ENCODE results near the gene BRF1.
"Not testable (repeated sequence)": the region's sequence is repeated elsewhere in the genome, so short reads cannot be mapped to it uniquely, and the experiment has no call there.

The BRF1 gene

DNA sequence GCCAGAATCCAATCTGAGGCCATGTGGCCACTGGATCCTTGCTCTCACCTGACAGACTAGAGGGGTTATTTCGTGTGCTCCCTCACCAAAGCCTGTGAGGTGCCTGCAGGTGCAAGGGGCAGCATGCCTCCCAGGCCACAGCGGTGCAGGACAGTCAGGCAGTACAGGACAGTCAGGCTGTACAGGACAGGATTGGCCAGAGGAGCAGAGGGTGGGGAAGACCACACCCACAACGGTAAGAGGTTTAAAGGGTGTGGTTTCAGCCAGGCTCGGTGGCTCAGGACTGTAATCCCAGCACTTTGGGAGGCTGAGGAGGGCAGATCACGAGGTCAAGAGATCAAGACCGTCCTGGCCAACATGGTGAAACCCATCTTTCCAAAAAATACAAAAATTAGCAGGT is 3.1 kb upstream of the BRF1 start:
- DNase-seq = no peak
- H2AFZ ChIP-seq (ENCODE audit: low read depth, low read length) = no peak overlapping the region
- no peaks in the 10 kb centered on the region for H3K27me3 ChIP-seq (ENCODE audit: control insufficient read depth in 1 of 2, insufficient read depth in 1 of 2, low read length in 2 of 2)
- no peaks in the 10 kb centered on the region for H3K9me3 ChIP-seq (ENCODE audit: control insufficient read depth, low read length)
- H2AK5ac ChIP-seq (ENCODE audit: low read length, severe bottlenecking) = no peak overlapping the region
- peaks cover 18% of the 10 kb centered on the region for H3K4me1 ChIP-seq (ENCODE audit: control insufficient read depth, insufficient read depth, low read depth, low read length)
- no peak overlapping the region for H4K91ac ChIP-seq (ENCODE audit: low read length)
- H3K14ac ChIP-seq (ENCODE audit: low read length in 2 of 2) = no peak overlapping the region
- peaks cover 0 to 7% of the 10 kb centered on the region in 2 experiments for H3K36me3 ChIP-seq (ENCODE audit: control insufficient read depth in 1 of 2, insufficient read depth in 2 of 2, low read depth in 1 of 2, low read length in 2 of 2)
- no peak overlapping the region for H3K9ac ChIP-seq (ENCODE audit: low read length)
- no peak overlapping the region for H2BK12ac ChIP-seq (ENCODE audit: low read length in 2 of 2)
- WGBS = 81% methylated on average over 6 of the region's 6 CpGs
- H3K4me2 ChIP-seq (ENCODE audit: low read length, poor library complexity, severe bottlenecking) = no peak overlapping the region
- H3K27ac ChIP-seq (ENCODE audit: low read length, poor library complexity, severe bottlenecking) = no peak overlapping the region
- no peak overlapping the region for H2BK5ac ChIP-seq (ENCODE audit: low read depth, low read length, poor library complexity, severe bottlenecking)
- H3K23ac ChIP-seq (ENCODE audit: low read length in 2 of 2) = no peak overlapping the region
- H4K8ac ChIP-seq (ENCODE audit: low read length) = no peak overlapping the region
- H3K18ac ChIP-seq (ENCODE audit: low read depth in 1 of 2, low read length in 2 of 2) = no peak overlapping the region
- no peak overlapping the region for H2BK120ac ChIP-seq (ENCODE audit: low read depth, low read length)
- no peak overlapping the region for H3K4ac ChIP-seq (ENCODE audit: low read depth in 1 of 2, low read length in 2 of 2)
- no peak overlapping the region for H2BK15ac ChIP-seq (ENCODE audit: low read depth, poor library complexity, severe bottlenecking)
- peaks cover 19% of the 10 kb centered on the region for H3K79me1 ChIP-seq (replicated peaks; ENCODE audit: low read length, poor library complexity, severe bottlenecking)
- H3K4me3 ChIP-seq (ENCODE audit: insufficient read depth in 1 of 2, low read depth in 1 of 2, low read length in 2 of 2) = no peak overlapping the region

DNA sequence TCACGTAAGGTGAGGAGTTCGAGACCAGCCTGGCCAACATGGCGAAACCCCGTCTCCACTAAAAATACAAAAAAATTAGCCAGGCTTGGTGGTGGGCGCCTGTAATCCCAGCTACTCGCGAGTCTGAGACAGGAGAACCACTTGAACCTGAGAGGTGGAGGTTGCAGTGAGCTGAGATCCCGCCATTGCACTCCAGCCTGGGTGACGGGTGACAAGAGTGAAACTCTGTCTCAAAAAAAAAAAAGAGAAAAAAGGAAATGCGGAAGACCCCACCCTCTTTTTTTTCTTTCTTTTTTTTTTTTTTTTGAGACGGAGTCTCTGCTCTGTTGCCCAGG is 1.1 kb upstream of the BRF1 start:
- not testable (repeated sequence) for H4K91ac ChIP-seq (ENCODE audit: low read length); H3K23ac ChIP-seq (ENCODE audit: low read length in 2 of 2); H3K27me3 ChIP-seq (ENCODE audit: control insufficient read depth in 1 of 2, insufficient read depth in 1 of 2, low read length in 2 of 2); H2BK120ac ChIP-seq (ENCODE audit: low read depth, low read length); H3K36me3 ChIP-seq (ENCODE audit: control insufficient read depth in 1 of 2, insufficient read depth in 2 of 2, low read depth in 1 of 2, low read length in 2 of 2); H3K9ac ChIP-seq (ENCODE audit: low read length); H3K27ac ChIP-seq (ENCODE audit: low read length, poor library complexity, severe bottlenecking); H2BK5ac ChIP-seq (ENCODE audit: low read depth, low read length, poor library complexity, severe bottlenecking); H2BK12ac ChIP-seq (ENCODE audit: low read length in 2 of 2); H2BK15ac ChIP-seq (ENCODE audit: low read depth, poor library complexity, severe bottlenecking); DNase-seq; H3K9me3 ChIP-seq (ENCODE audit: control insufficient read depth, low read length); H3K18ac ChIP-seq (ENCODE audit: low read depth in 1 of 2, low read length in 2 of 2); H3K4ac ChIP-seq (ENCODE audit: low read depth in 1 of 2, low read length in 2 of 2); H3K14ac ChIP-seq (ENCODE audit: low read length in 2 of 2); H2AFZ ChIP-seq (ENCODE audit: low read depth, low read length); H2AK5ac ChIP-seq (ENCODE audit: low read length, severe bottlenecking)
- peaks cover 18% of the 10 kb centered on the region for H3K4me1 ChIP-seq (ENCODE audit: control insufficient read depth, insufficient read depth, low read depth, low read length)
- peaks cover 22% of the 10 kb centered on the region for H3K79me1 ChIP-seq (replicated peaks; ENCODE audit: low read length, poor library complexity, severe bottlenecking)
- peak overlapping the region; percentile 54 for H4K8ac ChIP-seq (ENCODE audit: low read length)
- H3K4me2 ChIP-seq (ENCODE audit: low read length, poor library complexity, severe bottlenecking) = peak overlapping the region; percentile 90
- whole genome bisulfite sequencing = 67% methylated on average over 6 of the region's 11 CpGs
- H3K4me3 ChIP-seq (ENCODE audit: insufficient read depth in 1 of 2, low read depth in 1 of 2, low read length in 2 of 2) = peak overlapping the region in 1 of 2 experiments; percentile 74

DNA sequence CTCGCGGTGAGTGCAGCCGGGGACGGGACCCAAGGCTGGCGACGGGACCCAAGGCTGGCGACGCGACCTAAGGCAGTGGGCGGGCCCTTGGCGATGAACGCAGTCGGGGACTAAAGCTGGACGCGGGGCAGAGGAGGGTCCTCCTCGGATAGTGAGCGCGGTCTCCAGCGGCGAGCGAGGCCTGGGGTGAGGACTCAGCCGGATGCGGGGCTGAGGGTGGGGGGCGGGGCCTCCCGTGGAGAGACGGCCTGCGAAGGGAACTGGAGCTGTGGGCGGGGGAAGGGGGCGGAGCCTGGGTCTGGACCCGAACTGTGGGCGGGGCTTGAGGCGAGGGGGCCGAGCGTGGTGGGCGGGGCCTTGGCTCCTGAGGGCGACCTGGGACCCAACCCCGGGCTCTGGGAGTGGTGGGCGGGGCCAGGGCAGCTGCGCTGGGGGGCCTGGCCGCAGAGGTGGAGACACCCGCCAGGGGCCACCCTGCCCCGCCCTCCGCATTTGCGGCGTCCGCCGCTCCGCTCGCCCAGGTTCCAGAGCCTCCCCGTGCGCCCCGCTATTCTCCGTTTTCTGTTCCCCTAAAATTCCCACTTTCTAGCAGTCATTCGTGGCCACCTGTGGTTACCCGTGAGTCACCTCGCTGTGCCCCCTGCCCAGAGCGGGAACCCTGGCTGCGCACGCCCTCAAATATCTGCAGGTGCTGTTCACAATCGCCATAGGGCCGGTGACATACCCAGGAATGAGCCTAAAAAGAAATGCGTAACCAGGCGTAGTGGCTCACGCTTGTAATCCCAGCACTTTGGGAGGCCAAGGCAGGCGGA is 508 bp upstream of the BRF1 start:
- 1% methylated on average over 58 of the region's 65 CpGs for WGBS
- H2BK15ac ChIP-seq (ENCODE audit: low read depth, poor library complexity, severe bottlenecking) = peak overlapping the region; percentile 44
- H3K18ac ChIP-seq (ENCODE audit: low read depth in 1 of 2, low read length in 2 of 2) = peak overlapping the region; percentile 83 to 97
- H4K91ac ChIP-seq (ENCODE audit: low read length) = peak overlapping the region; percentile 62
- peaks cover 0 to 7% of the 10 kb centered on the region in 2 experiments for H3K36me3 ChIP-seq (ENCODE audit: control insufficient read depth in 1 of 2, insufficient read depth in 2 of 2, low read depth in 1 of 2, low read length in 2 of 2)
- peaks cover 18% of the 10 kb centered on the region for H3K4me1 ChIP-seq (ENCODE audit: control insufficient read depth, insufficient read depth, low read depth, low read length)
- peak overlapping the region; percentile 43 for H2BK120ac ChIP-seq (ENCODE audit: low read depth, low read length)
- H2AK5ac ChIP-seq (ENCODE audit: low read length, severe bottlenecking) = no peak overlapping the region
- peak; percentile 95 for DNase-seq
- peak overlapping the region; percentile 33 to 59 for H2BK12ac ChIP-seq (ENCODE audit: low read length in 2 of 2)
- H3K27ac ChIP-seq (ENCODE audit: low read length, poor library complexity, severe bottlenecking) = peak overlapping the region; percentile 81
- H3K4ac ChIP-seq (ENCODE audit: low read depth in 1 of 2, low read length in 2 of 2) = peak overlapping the region in 1 of 2 experiments; percentile 98
- peak overlapping the region; percentile 88 for H4K8ac ChIP-seq (ENCODE audit: low read length)
- peak overlapping the region; percentile 90 for H3K4me2 ChIP-seq (ENCODE audit: low read length, poor library complexity, severe bottlenecking)
- H2BK5ac ChIP-seq (ENCODE audit: low read depth, low read length, poor library complexity, severe bottlenecking) = peak overlapping the region; percentile 49
- H3K23ac ChIP-seq (ENCODE audit: low read length in 2 of 2) = no peak overlapping the region
- H3K9ac ChIP-seq (ENCODE audit: low read length) = peak overlapping the region; percentile 91
- no peaks in the 10 kb centered on the region for H3K27me3 ChIP-seq (ENCODE audit: control insufficient read depth in 1 of 2, insufficient read depth in 1 of 2, low read length in 2 of 2)
- peak overlapping the region; percentile 65 for H2AFZ ChIP-seq (ENCODE audit: low read depth, low read length)
- no peaks in the 10 kb centered on the region for H3K9me3 ChIP-seq (ENCODE audit: control insufficient read depth, low read length)
- peaks cover 22% of the 10 kb centered on the region for H3K79me1 ChIP-seq (replicated peaks; ENCODE audit: low read length, poor library complexity, severe bottlenecking)
- peak overlapping the region; percentile 93 to 99 for H3K4me3 ChIP-seq (ENCODE audit: insufficient read depth in 1 of 2, low read depth in 1 of 2, low read length in 2 of 2)
- H3K14ac ChIP-seq (ENCODE audit: low read length in 2 of 2) = peak overlapping the region in 1 of 2 experiments; percentile 95

DNA sequence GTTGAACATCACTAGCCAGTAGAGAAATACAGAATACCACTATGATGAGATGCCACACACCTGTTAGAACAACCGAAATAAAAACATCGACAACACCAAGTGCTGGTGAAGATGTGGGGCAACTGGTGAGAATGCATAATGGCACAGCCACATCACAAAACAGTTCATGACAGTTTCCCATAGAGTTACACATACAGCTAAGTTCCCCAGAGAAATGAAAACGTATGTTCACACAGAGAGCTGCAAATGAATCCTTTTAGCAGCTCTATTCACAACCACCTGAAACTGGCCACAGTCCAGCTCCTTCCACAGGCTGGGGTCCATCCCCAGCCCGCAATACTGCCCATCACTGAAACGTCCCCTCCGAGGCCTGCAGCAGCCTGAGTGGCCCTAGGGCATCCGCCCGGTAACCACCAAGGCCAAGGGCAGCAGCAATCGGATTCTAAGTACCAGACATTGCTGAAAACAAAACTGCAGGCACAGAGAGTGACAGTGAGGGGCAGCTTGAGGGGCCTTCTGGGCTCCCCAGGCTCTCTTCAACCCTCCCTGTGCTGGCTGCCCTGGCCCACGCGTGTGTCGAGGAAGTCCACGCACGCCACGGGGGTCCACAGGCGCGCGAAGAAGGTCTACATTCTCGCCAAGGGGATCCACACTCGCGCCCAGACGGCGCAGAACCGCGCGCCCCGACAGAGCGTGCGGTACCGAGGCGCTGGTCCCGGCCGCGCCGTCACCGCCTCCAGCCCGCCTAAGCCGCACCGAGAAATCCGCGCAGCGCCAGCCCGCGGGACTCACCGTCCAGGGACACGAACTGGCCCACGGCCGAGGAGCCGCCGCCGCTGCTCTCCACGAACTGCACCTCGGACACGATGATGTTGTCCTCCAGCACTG is 903 bp downstream of the BRF1 start:
- H3K4ac ChIP-seq (ENCODE audit: low read depth in 1 of 2, low read length in 2 of 2) = peak overlapping the region; percentile 81 to 94
- H3K9me3 ChIP-seq (ENCODE audit: control insufficient read depth, low read length) = no peaks in the 10 kb centered on the region
- peak overlapping the region; percentile 96 for H4K91ac ChIP-seq (ENCODE audit: low read length)
- H3K4me3 ChIP-seq (ENCODE audit: insufficient read depth in 1 of 2, low read depth in 1 of 2, low read length in 2 of 2) = peak overlapping the region; percentile 93 to 99
- peak overlapping the region; percentile 51 for H2BK5ac ChIP-seq (ENCODE audit: low read depth, low read length, poor library complexity, severe bottlenecking)
- no peak overlapping the region for H3K27ac ChIP-seq (ENCODE audit: low read length, poor library complexity, severe bottlenecking)
- H3K14ac ChIP-seq (ENCODE audit: low read length in 2 of 2) = peak overlapping the region in 1 of 2 experiments; percentile 99
- peak overlapping the region; percentile 89 to 99 for H3K18ac ChIP-seq (ENCODE audit: low read depth in 1 of 2, low read length in 2 of 2)
- no peak overlapping the region for H2BK15ac ChIP-seq (ENCODE audit: low read depth, poor library complexity, severe bottlenecking)
- no peaks in the 10 kb centered on the region for H3K27me3 ChIP-seq (ENCODE audit: control insufficient read depth in 1 of 2, insufficient read depth in 1 of 2, low read length in 2 of 2)
- H3K4me2 ChIP-seq (ENCODE audit: low read length, poor library complexity, severe bottlenecking) = peak overlapping the region; percentile 67
- peak overlapping the region; percentile 73 for H2BK120ac ChIP-seq (ENCODE audit: low read depth, low read length)
- peak overlapping the region; percentile 91 for H3K9ac ChIP-seq (ENCODE audit: low read length)
- H3K79me1 ChIP-seq (replicated peaks; ENCODE audit: low read length, poor library complexity, severe bottlenecking) = peaks cover 28% of the 10 kb centered on the region
- H2AFZ ChIP-seq (ENCODE audit: low read depth, low read length) = peak overlapping the region; percentile 98
- WGBS = 12% methylated on average over 54 of the region's 54 CpGs
- H2BK12ac ChIP-seq (ENCODE audit: low read length in 2 of 2) = peak overlapping the region in 1 of 2 experiments; percentile 63
- peak overlapping the region in 1 of 2 experiments; percentile 98 for H3K23ac ChIP-seq (ENCODE audit: low read length in 2 of 2)
- peak; percentile 63 for DNase-seq
- H4K8ac ChIP-seq (ENCODE audit: low read length) = peak overlapping the region; percentile 88
- H2AK5ac ChIP-seq (ENCODE audit: low read length, severe bottlenecking) = no peak overlapping the region
- H3K4me1 ChIP-seq (ENCODE audit: control insufficient read depth, insufficient read depth, low read depth, low read length) = peaks cover 16% of the 10 kb centered on the region
- H3K36me3 ChIP-seq (ENCODE audit: control insufficient read depth in 1 of 2, insufficient read depth in 2 of 2, low read depth in 1 of 2, low read length in 2 of 2) = peaks cover 0 to 4% of the 10 kb centered on the region in 2 experiments

All from mesenchymal stem cell (in vitro differentiated cells and primary cell).